Astrocyte (in vitro differentiated cells and primary cell): ENCODE results near the gene MYH10.

Experiments used
- CTCF ChIP-seq: IDR thresholded peaks from 2 replicates; pipeline ENCODE4 v1.5.1; 2011; ENCODE audit warnings: low read depth, mild to moderate bottlenecking, inconsistent platforms, low read length, moderate library complexity; ENCODE audit not compliant: insufficient read depth
- EZH2 ChIP-seq: IDR thresholded peaks from 2 replicates; pipeline ENCODE4 v1.6.1; 2012; ENCODE audit warnings: mild to moderate bottlenecking, low read length, inconsistent platforms; ENCODE audit not compliant: insufficient read depth

- no peak for TF ChIP-seq CTCF
- TF ChIP-seq EZH2, result no peak
Measured at GRCh38 chr17:8466456-8466855, 164.1 kb downstream of the MYH10 start.
